Astrocyte of the spinal cord (primary cell): ENCODE data around the gene COG7.
A peak's percentile ranks its signal among the peaks of the same experiment; 100 is the strongest.
"Not testable (repeated sequence)": the region's sequence is repeated elsewhere in the genome, so short reads cannot be mapped to it uniquely, and the experiment has no call there.

ENCODE experiments used
- DNase-seq: peaks from one replicate; pipeline ENCODE4 v3.0.0; 2011; ENCODE audit warnings: low read depth, low spot score
- H3K4me3 ChIP-seq: 2 replicates; pipeline ENCODE4 v1.5.1; 2011; ENCODE audit warnings: low read depth, mild to moderate bottlenecking, low read length, moderate library complexity
- in situ Hi-C: cut with HindIII; loops from 2 replicates; pipeline ENCODE4 v1.10.0; 2017; ENCODE audit warnings: low sequenced_read_pairs
- TF ChIP-seq, protein P1 (sequence below): IDR thresholded peaks from 2 replicates; pipeline ENCODE4 v1.5.1; 2012; ENCODE audit warnings: low read depth, mild to moderate bottlenecking, low read length, inconsistent platforms

Gene COG7

GRCh38 chr16:23391381-23392222 lies 61.4 kb downstream of the COG7 start:
- in situ Hi-C loops = no loop called here

GRCh38 chr16:23389936-23390335 lies 63.1 kb downstream of the COG7 start:
- DNase-seq, H3K4me3 ChIP-seq, in situ Hi-C loops: not testable (repeated sequence)

More at GRCh38 chr16:23391381-23392222, 61.4 kb downstream of the COG7 start:
- DNase-seq = no peak
- H3K4me3 ChIP-seq = no peak overlapping the region
- TF ChIP-seq, protein P1, sequence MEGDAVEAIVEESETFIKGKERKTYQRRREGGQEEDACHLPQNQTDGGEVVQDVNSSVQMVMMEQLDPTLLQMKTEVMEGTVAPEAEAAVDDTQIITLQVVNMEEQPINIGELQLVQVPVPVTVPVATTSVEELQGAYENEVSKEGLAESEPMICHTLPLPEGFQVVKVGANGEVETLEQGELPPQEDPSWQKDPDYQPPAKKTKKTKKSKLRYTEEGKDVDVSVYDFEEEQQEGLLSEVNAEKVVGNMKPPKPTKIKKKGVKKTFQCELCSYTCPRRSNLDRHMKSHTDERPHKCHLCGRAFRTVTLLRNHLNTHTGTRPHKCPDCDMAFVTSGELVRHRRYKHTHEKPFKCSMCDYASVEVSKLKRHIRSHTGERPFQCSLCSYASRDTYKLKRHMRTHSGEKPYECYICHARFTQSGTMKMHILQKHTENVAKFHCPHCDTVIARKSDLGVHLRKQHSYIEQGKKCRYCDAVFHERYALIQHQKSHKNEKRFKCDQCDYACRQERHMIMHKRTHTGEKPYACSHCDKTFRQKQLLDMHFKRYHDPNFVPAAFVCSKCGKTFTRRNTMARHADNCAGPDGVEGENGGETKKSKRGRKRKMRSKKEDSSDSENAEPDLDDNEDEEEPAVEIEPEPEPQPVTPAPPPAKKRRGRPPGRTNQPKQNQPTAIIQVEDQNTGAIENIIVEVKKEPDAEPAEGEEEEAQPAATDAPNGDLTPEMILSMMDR = no peak

- TF ChIP-seq, protein P1 = no peak
- in situ Hi-C loops = no loop called here
- H3K4me3 ChIP-seq = no peak overlapping the region
- no peak for DNase-seq
These were observed 63.8 kb downstream of the COG7 start for GRCh38 chr16:23389201-23389600.

DNA sequence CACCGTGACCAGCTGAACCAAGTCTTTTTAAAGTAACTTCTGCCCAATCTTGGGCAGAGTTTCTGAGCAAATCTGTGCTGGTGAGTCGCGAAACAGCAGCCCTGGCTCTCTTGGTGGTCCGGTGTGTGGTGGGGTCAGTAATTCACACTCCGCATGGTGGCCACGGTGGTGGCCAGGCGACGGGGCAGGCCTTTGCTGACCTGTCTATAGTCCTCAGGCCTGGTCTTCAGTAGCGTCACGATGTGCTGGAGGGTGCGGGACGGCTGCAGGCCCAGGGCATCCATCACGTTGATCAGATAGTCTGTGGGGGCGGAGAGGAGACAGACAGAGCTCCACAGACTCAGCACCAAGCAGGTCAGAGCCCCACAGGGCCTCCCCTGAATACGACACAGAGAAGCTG lies 64.2 kb downstream of the COG7 start:
- TF ChIP-seq, protein P1 = no peak
- in situ Hi-C loops = no loop called here

GRCh38 chr16:23387666-23388065 lies 65.3 kb downstream of the COG7 start:
- TF ChIP-seq, protein P1 = no peak
- no peak for DNase-seq
- in situ Hi-C loops = no loop called here
- no peak overlapping the region for H3K4me3 ChIP-seq

More for the DNA sequence above, 64.2 kb downstream of the COG7 start:
- H3K4me3 ChIP-seq = no peak overlapping the region
- DNase-seq = no peak

GRCh38 chr16:23385441-23385840 lies 67.5 kb downstream of the COG7 start:
- no peak for DNase-seq
- in situ Hi-C loops = no loop called here
- H3K4me3 ChIP-seq = no peak overlapping the region
- TF ChIP-seq, protein P1 = no peak

- no peak overlapping the region for H3K4me3 ChIP-seq
- DNase-seq = peak; percentile 41
- TF ChIP-seq, protein P1 = no peak
- in situ Hi-C loops = no loop called here
These were observed 68.1 kb downstream of the COG7 start for GRCh38 chr16:23384878-23385277.
